Inferior parietal cortex (tissue), 1 donor: ENCODE results near the gene HVCN1.
A peak's percentile ranks its signal among the peaks of the same experiment; 100 is the strongest.
"Not testable (repeated sequence)": the region's sequence is repeated elsewhere in the genome, so short reads cannot be mapped to it uniquely, and the experiment has no call there.

Source experiments
- DNase-seq: peaks from one replicate; pipeline ENCODE4 v3.0.0-alpha.2; 2016; ENCODE audit errors: extremely low spot score

Gene HVCN1

DNA sequence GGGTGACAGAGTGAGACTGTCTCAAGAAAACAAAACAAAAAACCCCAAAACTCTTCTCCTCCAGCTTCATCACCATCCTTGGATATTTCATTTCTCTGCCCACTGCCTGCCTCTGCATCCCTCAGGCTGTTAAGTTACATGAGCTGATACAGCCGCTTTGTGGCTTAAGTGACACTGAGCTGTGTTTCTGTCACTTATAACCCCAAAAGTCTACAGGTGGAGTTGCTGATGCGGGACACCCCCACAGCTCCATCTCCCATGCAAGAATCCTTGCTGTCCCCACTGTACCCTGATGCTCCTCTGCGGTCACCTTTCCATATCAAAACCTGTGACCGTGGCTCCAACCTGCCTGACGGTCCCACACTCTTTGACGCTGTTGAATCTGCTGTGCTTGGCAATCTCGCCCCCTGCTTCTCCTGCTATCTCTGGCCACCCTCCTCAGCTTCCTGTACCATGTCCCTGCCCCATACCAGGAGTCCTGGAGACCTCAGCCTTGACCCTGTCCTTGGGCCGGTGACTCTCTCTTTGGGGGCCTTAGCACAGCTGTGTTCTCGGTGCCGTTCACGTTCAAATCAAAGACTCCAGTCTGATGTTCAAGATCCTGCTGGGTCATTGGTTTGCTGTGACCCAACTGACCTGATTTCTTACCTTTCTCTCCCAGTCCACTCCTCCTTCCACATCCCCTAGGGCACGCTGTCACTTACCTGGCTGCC is 20.3 kb downstream of the HVCN1 start:
- no peak for DNase-seq

DNA sequence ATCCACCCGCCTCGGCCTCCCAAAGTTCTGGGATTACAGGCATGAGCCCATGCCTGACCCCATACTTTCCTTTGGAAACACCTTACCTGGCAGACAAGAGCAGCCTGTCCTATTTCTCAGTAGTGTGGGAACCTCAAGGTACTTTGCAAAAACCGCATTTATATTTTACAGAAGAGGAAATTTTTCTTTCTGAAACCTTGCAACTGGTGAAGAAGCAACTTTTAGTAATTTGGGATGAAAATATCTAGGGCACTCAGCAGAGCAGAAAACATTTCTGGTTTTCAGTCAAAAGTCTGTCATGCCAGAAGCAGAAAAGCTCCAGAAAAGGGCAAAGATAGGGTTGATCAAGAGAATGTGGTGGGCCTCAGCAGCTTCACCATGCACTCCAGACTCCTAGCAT is 21.2 kb downstream of the HVCN1 start:
- DNase-seq, result no peak

DNA sequence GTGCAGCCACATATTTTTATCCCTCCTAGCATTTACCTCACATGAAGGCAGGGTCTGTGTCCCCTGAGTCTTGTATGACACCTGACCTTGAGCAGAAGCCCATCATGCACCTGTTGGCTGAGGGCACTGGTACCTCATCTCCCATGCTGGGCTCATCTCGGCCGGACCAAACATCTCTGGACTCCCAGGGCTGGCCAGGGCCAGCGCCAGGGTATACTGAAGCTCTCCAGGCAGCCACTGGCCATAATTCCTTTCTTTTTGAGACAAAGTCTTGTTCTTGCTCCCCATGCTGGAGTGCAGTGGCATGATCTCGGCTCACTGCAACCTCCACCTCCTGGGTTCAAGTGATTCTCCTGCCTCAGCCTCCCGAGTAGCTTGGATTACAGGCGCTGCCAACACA is 22.0 kb downstream of the HVCN1 start:
- DNase-seq, result no peak

DNA sequence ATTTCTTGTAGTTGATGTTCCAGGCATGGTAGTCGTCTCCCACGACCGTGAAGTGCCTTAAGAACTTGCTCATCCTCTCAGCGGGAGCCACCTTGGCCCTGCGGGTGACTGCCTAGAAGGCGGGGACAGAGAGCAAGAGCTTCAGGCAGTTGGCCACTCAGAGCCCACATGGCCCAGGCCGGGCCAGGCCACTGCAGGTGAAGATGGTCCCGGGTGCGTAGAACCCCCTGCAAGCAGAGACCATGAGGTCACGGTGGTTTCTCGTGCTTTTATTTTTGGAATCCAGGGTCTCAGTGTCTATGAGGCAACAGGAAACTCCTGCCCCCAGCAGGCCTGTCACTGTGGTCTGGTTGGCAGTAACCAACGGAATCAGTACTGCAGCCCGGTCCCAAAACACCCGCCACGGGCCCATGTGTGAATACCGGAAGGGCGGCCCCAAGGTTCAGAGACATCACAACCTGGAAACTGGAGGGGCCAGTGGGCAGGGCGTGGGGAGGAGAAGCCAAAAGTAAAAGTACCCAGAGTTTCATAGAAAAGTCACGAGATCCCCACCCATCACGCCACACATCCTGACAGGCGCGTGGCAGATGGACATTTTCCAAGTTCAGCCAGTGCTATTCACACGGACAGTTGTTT is 27.5 kb downstream of the HVCN1 start:
- no peak for DNase-seq

DNA sequence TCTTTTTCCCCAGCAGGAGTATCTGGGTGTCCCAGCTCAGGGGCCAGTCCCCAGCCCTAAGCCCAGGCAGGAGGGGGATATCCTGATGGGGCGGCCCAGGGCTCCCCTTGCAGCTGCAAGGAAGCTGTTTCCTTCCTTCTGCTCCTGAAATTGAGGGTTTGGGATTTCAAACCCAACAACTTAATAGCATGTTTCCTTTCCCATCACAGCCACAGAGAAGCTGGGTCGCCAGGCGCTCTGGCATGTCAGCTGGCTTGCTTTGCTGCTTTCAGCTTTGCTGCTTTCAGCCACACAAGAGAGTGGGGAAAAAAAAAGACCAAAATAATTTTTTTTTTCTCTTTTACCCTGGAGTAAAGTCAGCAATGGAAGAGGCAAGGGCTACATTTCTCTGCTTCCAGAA is 30.0 kb downstream of the HVCN1 start:
- no peak for DNase-seq

DNA sequence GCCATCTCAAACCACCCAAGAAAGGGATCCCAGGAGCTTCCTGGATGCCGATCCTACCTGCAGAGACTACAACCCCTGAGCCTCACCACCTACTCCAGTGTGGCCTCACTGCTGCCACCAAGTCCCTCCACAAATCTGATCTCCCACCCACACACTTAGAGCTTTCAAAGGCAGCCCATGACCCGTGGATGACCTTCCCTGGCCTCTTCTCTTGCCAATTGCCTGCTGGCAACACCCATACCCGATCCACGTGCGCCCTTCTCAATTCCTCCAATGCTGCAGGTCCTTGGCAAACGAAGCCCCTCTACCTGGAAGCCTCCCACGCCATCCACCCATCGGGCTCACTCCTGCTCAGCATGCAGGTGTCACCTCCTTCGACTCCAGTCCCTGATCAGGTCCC is 30.7 kb downstream of the HVCN1 start:
- DNase-seq, result no peak

DNA sequence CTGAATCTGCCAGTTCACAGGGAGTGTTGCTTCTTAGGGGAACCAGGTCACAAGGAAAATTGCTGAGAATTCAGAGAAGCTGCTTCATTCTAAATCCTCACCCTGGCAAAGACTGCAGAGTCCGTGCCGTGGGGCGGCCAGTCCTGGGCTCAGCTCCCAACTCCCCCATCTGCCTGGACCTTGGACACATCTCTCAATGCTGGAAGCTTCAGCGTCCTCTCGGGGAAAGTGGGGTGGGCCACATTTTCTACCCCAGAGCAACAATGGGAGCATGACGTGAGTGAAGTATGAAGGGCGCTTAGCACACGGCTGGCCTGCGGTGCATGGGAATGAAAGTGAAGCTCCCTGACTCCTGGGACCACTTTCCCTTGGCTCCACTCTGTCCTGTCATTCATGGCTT is 31.2 kb downstream of the HVCN1 start:
- no peak for DNase-seq

DNA sequence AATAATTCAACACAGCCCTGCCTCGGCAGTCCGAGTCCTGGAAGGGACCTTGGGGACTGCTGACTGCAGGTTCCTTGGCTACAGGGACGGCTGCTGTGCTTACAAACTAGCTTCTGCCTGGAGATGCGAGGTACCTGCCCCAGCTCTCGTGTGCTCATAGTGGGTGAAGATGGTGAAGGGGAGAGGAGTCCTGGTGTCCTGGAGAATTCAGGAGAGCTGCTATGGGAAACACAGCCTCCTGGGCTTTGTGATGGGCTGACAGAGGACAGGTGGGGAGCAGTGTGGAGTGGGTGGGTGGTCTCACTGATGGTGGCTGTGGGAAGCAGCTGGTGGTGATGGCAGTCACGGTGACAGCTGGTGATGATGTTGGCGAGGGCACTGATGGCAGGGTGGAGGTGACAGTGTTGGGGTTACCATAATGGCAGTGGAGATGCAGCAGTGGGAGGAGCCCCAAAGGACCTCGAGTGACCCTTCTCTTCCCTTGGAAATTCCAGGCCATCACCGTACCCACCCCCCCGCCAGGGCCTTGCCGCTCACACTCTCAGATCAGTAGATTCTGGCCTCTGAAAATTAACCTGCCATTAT is 32.8 kb downstream of the HVCN1 start:
- DNase-seq, result no peak

DNA sequence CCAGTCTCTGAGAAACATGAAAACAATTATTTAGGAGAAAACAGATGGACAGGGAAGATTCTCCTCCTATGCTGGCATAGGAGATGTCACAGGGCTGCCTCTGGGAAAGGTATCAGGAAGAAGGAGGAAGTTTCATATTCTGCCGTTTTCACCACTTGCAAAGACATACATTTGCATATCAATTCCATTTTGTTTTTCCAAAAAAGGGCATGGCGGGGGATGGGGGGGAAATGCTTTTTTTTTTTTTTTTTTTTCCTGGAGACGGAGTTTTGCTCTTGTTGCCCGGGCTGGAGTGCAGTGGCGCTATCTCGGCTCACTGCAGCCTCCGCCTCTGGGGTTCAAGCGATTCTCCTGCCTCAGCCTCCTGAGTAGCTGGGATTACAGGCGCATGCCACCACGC is 34.7 kb downstream of the HVCN1 start:
- DNase-seq, result not testable (repeated sequence)

DNA sequence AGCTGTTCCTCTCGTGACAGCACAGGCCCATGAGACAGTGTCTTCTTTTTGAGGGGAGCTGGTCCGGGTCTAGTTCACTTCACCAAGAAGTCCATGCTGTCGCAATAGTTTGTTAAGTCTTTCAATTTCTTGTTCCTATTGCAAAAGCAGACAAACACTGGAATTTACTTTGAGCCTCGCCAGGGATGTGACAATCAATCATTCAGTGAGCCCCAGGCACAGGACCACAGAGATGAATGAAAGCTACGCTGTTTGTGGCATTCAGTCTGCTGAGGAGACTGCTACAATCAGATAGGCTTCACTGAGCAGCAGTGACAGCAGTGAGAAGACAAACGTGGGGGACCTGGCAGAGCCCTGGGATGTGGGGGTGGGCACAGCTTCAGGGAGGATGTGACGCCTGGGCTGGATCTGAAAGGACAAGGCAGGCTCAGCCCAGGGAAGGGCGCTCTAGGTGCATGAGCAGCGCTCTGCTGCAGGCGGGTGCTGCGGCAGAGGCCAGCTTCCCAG is 39.5 kb downstream of the HVCN1 start:
- no peak for DNase-seq

DNA sequence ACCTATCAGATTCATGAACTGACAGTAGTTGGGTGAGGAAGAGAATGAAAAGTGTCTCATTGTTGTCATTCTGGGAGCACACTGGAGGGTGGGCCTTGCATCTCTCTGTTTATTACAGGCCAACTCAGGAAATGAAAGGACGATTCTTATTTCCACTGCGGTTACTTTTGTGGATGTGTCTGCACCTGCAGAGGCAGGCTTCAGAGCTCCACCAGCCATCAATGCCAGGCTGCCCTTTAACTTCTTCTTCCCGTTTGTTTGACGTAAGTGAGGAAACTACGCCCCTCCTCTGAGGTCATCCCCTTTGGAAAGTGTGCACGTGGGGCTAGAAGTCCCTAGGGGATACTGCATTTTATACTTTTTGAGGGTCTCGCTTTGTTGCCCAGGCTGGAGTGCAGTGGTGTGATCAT is 41.3 kb downstream of the HVCN1 start:
- no peak for DNase-seq

DNA sequence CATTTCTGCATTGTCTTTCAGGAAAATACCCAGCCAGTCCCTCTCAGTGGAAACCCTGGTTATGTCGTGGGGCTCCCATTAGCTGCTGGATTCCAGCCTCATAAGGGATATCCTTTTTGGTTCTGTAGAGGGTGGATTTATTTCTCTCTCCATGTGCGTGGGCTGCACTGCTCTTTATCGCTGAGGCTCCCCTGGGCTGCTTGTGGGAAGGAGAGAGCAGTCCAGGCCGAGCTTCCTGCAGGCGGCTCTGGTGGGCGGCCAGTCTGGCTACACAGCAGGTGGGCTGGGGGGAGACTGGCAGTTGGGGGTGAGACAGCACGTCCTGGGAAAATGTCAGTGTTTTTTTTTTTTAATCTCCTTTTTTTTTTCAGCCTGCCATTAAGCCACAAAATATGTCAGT is 47.4 kb downstream of the HVCN1 start:
- DNase-seq, result no peak

DNA sequence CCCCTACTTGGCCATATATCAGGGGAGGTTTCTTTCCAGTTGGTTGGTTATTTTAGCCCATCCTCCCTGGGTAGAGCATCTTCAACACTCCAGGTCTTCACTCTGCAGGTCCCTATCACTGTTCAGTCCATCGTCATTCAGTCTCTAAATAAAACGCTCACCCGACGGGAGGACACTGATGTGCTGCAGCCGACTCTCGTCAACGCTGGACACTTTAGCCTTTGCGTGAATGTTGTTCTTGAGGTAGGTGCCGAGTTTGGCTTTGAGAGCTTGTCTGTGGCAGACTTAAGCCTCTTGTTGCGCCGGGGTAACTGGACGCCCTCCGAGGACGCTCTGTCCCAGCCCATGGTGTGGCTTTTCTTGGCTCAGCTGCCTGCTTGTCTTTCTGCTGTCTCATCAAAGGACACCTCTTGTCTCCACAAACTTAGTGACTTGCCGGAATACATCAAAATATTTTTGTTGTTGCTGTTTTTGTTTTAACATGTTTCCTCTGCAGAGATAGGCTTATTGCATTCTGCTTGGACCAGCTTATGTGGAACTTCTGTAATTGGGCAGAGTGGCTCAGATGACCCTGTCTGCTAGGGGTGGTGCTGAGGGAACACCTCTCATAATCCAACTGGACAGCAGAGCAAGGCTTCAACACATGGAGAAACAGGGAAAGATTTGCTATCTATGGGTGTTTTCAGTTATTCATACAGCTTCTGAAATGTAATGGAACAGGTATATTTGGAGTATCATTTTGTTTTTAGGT is 48.5 kb downstream of the HVCN1 start:
- peak; percentile 20 for DNase-seq

DNA sequence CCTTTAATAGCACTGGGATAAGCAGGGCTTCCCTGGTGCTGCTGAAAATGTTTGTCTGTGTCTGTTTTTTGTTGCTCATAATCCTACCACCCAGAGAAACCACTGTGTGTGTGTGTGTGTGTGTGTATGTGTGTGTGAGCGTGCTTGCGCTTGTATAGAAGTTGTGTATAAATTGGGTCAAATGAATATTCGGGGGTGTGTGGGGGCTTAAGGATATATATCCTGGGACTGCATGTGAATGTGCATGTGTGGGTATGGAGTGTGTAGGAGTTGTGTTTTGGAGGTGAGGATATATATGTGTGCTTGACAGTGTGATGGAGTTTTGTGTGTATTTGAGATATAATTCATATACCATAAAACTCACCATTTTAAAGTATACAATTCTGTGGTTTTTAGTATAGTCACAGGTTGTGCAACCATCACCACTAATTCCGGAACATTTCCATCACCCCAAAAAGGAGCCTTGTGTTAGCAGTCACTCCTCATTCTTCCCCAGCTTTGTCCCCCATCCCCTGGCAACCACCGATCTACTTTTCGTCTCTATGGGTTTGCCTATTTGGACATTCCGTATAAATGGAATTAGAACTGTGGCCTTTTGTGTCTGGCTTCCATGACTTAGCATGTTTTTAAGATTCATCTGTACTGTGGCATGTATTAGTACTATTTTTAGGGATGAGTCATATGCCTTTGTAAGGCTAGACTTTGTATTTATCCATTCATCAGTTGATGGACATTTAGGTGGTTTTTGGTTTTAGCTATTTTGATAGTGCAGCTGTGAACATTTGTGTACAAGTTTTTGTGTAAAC is 49.4 kb downstream of the HVCN1 start:
- DNase-seq, result peak; percentile 13

DNA sequence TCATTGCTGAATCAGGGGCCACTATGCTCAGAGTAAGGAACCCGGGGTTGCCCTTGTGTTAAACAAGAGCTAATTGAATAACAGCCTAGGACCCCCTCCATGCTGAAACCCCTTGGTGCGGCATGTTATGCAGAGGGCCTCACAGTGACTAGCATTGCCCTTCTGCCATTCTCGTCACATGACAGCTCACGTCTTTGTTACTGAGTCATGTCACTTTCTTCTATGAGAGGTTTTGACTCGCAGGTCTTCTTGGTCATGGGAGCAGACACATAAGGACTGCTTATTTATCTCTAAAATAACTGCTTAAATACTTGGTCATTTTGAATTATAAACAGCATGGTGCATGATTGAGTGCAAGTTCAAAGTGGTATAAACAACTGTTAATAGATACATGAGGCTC is 50.1 kb downstream of the HVCN1 start:
- no peak for DNase-seq

DNA sequence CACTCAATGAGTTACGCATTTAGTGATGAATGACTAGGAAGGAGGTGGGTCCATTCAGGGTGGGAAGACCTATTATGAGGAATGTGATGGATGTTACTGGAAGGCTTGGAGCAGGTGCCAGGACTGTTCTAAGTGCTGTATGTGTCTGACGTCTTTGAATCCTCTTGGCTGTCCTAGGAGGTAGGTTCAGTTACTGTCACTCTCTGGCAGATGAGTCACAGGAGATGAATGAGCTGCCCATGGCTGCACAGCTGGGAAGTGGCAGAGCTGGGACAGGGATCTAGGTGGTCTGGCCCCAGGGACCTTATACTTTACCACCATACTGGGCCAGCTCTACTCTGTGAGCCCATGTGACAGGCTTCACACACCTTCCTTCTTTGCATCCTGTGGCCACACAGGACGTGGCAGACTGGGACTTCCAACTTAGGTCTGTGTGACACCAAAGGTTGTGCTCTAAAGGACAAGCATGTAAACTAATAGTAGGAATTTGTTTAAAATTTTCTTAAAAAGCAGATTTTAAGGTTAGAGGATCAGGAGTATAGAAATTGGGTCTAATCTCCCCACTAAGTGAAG is 51.0 kb downstream of the HVCN1 start:
- no peak for DNase-seq

DNA sequence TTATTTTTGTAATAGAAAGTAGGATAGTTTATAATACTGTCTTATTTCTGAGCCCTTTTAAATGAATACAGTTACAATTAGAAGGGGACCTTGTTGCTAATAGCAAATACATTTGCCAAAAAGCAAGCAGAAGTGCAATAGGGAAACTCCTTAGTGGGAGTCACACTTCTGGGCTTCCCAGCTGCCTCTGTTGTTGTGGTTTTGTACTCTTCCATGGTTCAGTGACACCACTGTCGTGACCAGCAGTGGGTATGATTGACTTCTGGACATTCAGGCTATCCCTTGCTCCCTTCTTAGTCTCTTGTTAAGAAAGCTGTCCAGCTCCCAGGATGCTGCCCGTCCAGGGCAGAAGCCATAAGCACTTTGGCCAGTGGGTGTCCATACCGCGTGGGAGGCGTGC is 52.4 kb downstream of the HVCN1 start:
- no peak for DNase-seq

DNA sequence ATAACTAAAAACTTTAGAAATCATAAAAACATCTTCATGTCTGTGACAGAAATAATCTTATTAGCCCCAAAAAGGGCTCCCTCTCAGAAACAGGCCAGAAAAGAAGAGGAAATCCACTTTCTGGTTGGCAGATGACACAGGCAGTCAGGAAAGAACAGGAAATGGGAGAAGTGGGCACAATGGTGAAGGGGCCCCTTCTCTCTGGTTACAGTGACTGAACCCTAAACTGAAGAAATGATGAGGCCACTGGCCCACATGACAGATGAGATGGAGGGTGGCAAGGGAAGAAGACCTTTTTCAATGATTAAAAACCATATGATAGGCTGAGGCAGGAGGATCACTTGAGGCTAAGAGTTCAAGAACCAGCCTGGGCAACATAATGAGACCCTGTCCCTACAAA is 53.9 kb downstream of the HVCN1 start:
- no peak for DNase-seq

DNA sequence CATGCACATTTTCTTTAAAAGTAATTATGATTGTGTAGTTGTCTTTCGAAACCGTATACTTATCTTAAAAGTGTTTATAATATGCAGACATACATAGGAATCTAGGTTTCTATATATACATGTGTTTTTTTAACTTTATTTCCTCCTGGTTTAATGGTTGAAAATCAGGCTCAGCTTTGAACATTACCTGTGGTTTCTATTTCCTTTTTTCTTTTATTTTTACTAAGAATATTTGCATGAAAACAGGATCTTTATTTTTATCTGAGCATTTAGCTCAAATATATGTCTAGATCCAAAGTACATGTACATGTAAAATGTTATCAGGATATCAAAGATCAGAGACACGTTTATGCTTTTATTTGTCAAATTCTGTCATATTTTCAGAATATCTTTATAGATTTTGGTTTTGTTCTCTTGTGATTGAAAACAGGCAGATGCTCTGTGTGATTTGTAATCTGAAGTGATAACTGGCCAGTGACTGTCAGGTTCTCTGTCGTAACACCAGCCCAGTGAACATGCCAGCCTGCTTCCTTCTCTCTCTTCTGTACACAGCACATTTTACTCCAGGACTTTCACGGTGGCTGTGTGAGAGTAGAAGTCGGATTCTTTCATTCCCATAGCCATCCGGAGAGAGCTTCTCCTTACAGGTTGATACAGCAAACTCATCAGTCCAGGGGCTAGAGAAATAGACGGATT is 61.3 kb downstream of the HVCN1 start:
- DNase-seq, result no peak

DNA sequence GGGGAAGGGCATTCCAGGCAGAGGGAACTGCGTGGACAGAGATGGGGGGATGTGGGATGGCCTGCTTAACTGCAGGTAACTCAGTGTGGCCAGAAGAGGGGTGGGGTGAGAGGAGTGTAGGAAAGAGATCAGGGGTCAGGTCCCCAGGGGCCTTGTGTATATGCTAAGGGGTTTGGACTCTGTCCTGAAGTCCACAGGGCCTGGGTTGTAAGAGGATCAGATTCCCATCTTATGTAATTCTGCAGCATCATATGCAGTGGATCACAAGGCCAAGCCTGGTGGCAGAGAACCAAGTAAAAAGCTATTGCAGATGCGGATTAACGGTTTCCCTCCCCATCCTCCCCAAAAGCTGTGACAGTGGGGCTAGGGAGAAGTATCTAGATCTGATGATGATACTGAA is 66.3 kb downstream of the HVCN1 start:
- no peak for DNase-seq

DNA sequence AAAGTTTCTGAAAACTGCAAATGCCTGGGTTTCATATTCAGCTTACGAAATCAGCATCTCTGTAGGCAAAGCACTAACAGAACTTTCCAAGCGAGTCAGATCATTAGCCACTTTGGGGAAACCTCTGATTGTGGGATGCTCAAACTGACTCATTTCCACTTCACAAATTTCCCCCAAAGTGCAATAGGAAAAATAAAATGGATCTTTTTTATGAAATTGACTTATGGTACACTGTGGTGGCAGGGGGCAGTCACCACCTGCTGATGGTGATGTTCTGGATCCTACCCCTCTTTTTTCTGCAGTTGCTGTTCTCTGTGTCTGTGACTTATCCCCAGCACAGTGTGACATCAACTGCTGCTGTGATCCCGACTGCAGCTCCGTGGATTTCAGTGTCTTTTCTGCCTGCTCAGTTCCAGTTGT is 69.4 kb downstream of the HVCN1 start:
- DNase-seq, result no peak
